NK-92 (cell line): ENCODE data around the gene CHST7.
"Not testable (repeated sequence)": the region's sequence is repeated elsewhere in the genome, so short reads cannot be mapped to it uniquely, and the experiment has no call there.

ENCODE experiments used
- DNase-seq: peaks from one replicate; lab custom pipeline; 2025; ENCODE audit not compliant: unreplicated experiment; lab: John Stamatoyannopoulos, UW

Gene CHST7

DNA sequence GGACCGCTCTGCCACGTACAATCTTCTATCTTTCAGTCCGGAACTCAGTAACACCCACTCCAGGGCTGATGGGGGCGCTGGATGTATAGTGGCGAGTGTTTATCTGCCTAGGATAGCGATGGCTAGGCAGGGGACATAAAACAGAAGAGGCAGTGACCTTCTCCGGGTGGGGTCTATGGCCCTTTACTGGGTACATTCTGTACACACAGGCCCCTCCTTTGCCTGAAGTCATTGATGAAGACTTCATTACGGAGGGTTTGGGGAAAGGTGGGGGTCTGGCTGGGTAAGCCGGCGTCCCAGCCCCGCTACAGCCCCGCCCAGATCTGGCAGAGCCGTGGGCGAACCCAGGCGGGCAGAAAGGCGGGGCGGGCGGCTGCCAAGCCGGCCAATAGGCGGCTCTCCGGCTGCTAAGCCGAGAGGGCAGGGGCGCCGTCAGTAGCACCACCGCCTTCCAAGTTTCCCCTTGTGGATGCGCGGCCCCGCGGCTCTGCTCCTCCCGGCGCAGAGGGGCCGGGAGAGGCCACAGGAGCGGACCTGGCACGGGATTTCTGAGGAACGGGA lies at the start of gene CHST7:
Gene CHST7 (plus strand): TSS at position 435 of the 561 bp plus-strand sequence. CDS start 167 bp downstream, outside the sequence.
- no peak for DNase-seq

DNA sequence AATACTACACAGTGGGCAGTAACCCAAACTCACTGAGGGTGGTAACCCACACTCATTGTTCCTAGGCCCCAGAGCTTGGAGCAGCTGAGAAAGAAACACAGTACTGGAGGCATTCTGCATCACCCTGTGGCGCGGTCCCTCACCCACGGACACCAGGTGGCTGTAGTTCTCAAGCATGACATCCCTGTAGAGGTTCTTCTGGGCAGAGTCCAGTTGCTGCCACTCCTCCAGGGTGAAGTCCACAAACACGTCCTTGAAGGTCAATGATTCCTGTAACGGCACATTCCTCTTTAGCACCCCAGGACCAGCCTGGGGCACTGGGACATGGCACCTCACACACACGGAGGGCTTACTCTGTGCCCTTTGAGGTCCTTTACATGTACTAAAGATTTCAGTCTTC lies 44.9 kb upstream of the CHST7 start:
- DNase-seq: not testable (repeated sequence)

- not testable (repeated sequence) for DNase-seq
These were observed 43.7 kb upstream of the CHST7 start for GRCh38 chrX:46529740-46530403.

GRCh38 chrX:46530404-46530908 lies 43.1 kb upstream of the CHST7 start:
- not testable (repeated sequence) for DNase-seq

GRCh38 chrX:46531442-46531841 lies 42.1 kb upstream of the CHST7 start:
- no peak for DNase-seq

- DNase-seq: no peak
These were observed 30.1 kb upstream of the CHST7 start for GRCh38 chrX:46543441-46543840.

DNA sequence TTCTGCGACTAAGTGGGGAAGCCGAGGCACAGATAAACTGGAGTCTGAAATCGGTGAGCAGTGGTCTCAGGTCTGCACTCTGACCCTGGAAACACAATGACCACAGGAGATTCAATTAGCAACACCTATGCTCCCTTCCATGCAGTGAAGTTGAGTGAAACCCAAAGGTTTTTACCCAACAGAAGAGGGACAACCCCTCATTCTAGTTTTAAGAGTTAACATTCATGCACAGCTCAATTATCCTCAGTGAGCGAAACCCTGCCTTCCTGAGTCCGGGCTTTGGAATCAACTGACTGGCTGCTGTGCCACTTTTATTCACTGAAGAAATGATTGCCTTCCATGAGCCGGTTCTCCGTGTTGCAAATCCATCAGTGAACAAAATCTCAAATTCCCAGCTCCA lies 29.0 kb upstream of the CHST7 start:
- DNase-seq: not testable (repeated sequence)

- peak; percentile 52 for DNase-seq
These were observed 28.2 kb upstream of the CHST7 start, which contains the start of gene ZNF674 for GRCh38 chrX:46545111-46546005. Gene ZNF674 (minus strand): TSS chrX:46545421. CDS start chrX:46542087, 3,334 bp downstream.

DNA sequence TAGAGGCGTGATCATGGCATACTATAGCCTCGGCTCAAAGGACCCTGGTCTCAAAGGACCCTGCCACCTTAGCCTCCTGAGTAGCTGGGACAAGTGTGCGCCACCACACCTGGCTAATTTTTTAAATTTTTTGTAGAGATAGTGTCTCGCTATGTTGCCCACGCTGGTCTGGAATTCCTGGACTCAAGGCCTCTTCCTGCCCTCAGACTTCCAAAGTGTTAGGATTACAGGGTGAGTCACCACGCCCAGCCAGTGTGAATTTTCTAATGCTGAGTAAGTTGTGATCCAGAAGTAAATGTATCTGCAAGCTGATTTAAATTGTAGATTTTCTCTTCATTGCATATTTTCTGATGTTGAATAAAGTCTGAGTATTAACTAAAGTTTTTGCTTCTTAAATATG lies 25.7 kb upstream of the CHST7 start:
- DNase-seq: no peak

- no peak for DNase-seq
These were observed 23.7 kb upstream of the CHST7 start for GRCh38 chrX:46549914-46550313.

- DNase-seq: no peak
These were observed 22.0 kb upstream of the CHST7 start for GRCh38 chrX:46551494-46552128.

- no peak for DNase-seq
These were observed 19.6 kb upstream of the CHST7 start for GRCh38 chrX:46553935-46554334.

- DNase-seq: no peak
These were observed 18.6 kb upstream of the CHST7 start for GRCh38 chrX:46554942-46555341.

GRCh38 chrX:46559062-46559461 lies 14.5 kb upstream of the CHST7 start:
- DNase-seq: no peak

- no peak for DNase-seq
These were observed 11.5 kb upstream of the CHST7 start for GRCh38 chrX:46561824-46562657.

GRCh38 chrX:46567388-46567787 lies 6.2 kb upstream of the CHST7 start:
- no peak for DNase-seq

DNA sequence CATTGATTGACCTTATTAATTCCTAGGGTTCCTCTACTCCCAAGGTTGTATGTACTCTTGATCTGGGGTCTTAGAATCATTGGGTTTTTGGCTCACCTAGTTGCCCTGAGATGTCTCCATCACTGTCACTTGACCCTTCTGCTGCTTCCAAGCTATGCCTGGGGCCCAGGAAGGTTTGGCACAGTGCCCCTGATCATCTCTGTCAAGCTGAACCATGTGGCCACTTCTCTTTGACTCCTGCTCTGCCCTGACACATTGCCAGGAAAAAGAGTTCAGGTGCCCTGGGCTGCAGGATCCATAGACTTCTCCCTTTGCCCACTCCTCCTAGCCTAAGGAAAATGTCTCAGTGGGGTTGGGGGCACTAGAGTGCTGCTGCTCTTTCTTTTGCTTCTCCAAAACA lies 3.9 kb upstream of the CHST7 start:
- no peak for DNase-seq

DNA sequence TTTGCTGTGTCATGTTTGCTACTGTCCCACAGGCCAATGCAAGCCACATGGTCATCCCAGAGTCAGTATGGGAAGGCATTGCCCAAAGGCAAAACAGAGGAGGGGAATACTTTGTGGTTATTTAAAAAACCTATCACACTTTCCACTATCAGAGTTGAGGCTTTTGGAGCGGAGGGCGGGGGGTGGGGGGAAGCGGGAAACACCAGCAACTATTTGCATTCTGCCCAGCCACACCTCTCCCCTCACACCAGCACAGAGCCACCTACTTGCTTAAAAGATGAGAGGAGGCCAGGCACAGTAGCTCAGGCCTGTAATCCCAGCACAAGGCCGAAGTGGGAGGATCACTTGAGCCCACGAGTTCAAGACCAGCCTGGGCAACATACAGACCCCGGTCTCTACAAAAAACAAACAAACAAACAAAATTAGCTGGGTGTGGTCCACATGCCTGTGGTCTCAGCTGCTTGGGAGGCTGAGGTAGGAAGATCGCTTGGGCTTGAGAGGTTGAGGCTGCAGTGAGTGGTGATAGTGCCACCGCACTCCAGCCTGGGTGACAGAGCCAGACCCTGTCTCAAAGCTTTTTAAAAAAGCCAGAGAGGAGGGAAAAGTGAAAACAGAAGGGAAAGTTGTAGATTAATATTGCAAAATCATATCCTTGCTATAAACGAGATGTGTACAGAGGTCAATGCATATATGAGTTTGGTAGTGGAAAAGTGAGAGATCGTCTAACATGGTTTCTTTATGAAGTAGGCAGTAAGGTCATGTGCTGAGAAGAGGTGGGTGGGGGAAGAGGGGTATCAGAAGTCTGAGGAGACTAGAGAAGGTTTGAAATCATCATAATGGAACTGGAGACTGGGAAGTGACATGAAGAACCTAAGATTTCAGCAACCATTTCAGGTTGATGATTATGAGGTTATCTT lies 1.9 kb upstream of the CHST7 start:
- DNase-seq: no peak

DNA sequence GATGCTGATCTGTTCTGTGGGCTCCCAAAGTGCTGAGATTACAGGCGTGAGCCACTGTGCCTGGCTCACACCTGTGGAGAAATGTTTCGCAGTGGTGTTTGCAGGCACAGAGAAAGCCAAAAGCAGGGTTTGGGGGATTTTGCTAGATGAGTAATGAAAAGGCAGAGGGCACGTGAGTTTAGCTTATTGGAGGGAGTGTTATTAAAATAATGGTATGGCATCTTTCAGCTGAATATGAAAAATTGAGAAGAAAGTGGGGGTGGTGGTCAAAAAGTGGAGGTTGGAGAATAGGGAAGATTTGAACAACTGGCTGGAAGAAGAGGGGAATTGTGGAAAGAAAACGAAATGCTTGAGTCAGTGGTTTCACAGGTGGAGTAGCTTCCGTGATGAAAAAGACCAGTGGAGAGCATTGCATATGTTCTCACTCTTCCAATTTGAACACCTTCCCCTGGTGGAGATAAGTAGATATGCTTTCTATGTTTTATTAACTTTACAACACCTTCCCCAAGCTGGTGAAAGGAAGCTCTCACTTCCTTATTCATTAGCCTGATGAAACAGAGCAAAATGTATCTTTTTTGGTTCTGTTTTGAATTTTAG lies 1.1 kb upstream of the CHST7 start:
- no peak for DNase-seq
